ENCODE measurements around the gene FCN1.

FCN1 gene

DNA sequence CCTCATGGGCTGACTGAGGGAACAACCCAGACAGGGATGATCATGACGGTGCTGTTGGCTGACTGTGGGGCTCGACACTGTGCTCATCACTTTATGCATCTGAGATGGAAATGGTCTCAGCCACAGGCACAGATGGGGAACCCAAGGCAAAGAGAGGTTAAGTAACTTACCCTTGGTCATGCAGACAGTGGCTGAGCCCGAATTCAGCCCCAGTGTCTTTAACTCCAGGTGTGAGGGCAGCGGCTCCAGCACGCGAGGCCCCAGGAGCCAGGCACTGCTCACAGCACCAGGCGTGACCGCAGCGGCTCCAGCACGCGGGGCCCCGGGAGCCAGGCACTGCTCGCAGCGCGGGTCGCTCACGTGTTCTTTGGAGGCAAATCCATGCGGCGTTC lies 45.3 kb upstream of the FCN1 start:
- no peak for DNase-seq (ENCODE audit: low spot score)

GRCh38 chr9:134962065-134962972 lies 44.6 kb upstream of the FCN1 start:
- peak overlapping the region; percentile 86 for H2BK12ac ChIP-seq (ENCODE audit: low read length)
- H3K9ac ChIP-seq (ENCODE audit: low read depth, low read length, poor library complexity), result no peak overlapping the region
- H3K9me3 ChIP-seq (replicated peaks in 1 of 2; ENCODE audit: control insufficient read depth in 2 of 2, insufficient read depth in 1 of 2, low read depth in 1 of 2, low read length in 2 of 2), result peaks cover 0 to 2% of the 10 kb centered on the region in 2 donors
- no peak overlapping the region for H3K4me3 ChIP-seq (ENCODE audit: low read length in 2 of 2)
- no peak overlapping the region for H2BK5ac ChIP-seq (ENCODE audit: low read length)
- no peak overlapping the region for H3K27ac ChIP-seq (replicated peaks; ENCODE audit: low read length)
- H3K14ac ChIP-seq (ENCODE audit: low read length), result no peak overlapping the region
- H3K36me3 ChIP-seq (replicated peaks in 1 of 2; ENCODE audit: control insufficient read depth in 2 of 2, insufficient read depth in 2 of 2, low read length in 2 of 2), result no peaks in the 10 kb centered on the region
- no peaks in the 10 kb centered on the region for H3K27me3 ChIP-seq (ENCODE audit: control insufficient read depth in 3 of 3, insufficient read depth in 3 of 3, low read depth in 1 of 3, low read length in 3 of 3)
- H3K23ac ChIP-seq (ENCODE audit: low read depth, low read length, poor library complexity), result no peak overlapping the region
- no peak overlapping the region for H2BK120ac ChIP-seq (ENCODE audit: low read depth, low read length)
- peaks cover 0 to 11% of the 10 kb centered on the region in 2 donors for H3K4me1 ChIP-seq (ENCODE audit: control insufficient read depth in 2 of 2, insufficient read depth in 1 of 2, low read depth in 1 of 2, low read length in 2 of 2)
- peak overlapping the region; percentile 74 for H3K18ac ChIP-seq (ENCODE audit: low read length)
- H2BK15ac ChIP-seq (ENCODE audit: low read length), result peak overlapping the region; percentile 82
- no peak overlapping the region for H2AK5ac ChIP-seq (ENCODE audit: low read depth, low read length)
- DNase-seq (ENCODE audit: low spot score), result no peak
- H2AFZ ChIP-seq (ENCODE audit: low read length), result no peak overlapping the region
- no CpG with 5 or more reads among the region's 16 CpGs for WGBS, 2 donors (ENCODE audit: extremely low coverage in 2 of 2, insufficient read length in 2 of 2, insufficient replicate concordance in 1 of 2)
- no peak overlapping the region for H3K4ac ChIP-seq (ENCODE audit: low read length)
- H3K4me2 ChIP-seq (ENCODE audit: insufficient read depth, low read length, poor library complexity, severe bottlenecking), result no peak overlapping the region
- H4K8ac ChIP-seq (ENCODE audit: low read depth, low read length), result peak overlapping the region; percentile 7
- H4K91ac ChIP-seq (ENCODE audit: low read depth, low read length, poor library complexity), result no peak overlapping the region
- no peaks in the 10 kb centered on the region for H3K79me1 ChIP-seq (ENCODE audit: low read depth, low read length)

More for the DNA sequence above, 45.3 kb upstream of the FCN1 start:
- peak overlapping the region; percentile 16 for H4K91ac ChIP-seq (ENCODE audit: low read depth, low read length, poor library complexity)
- no CpG with 5 or more reads among the region's 19 CpGs for WGBS, 2 donors (ENCODE audit: extremely low coverage in 2 of 2, insufficient read length in 2 of 2, insufficient replicate concordance in 1 of 2)
- H3K9ac ChIP-seq (ENCODE audit: low read depth, low read length, poor library complexity), result peak overlapping the region; percentile 22
- H4K8ac ChIP-seq (ENCODE audit: low read depth, low read length), result no peak overlapping the region
- H3K4me2 ChIP-seq (ENCODE audit: insufficient read depth, low read length, poor library complexity, severe bottlenecking), result no peak overlapping the region
- no peak overlapping the region for H3K23ac ChIP-seq (ENCODE audit: low read depth, low read length, poor library complexity)
- no peaks in the 10 kb centered on the region for H3K36me3 ChIP-seq (replicated peaks in 1 of 2; ENCODE audit: control insufficient read depth in 2 of 2, insufficient read depth in 2 of 2, low read length in 2 of 2)
- H3K27me3 ChIP-seq (ENCODE audit: control insufficient read depth in 3 of 3, insufficient read depth in 3 of 3, low read depth in 1 of 3, low read length in 3 of 3), result no peaks in the 10 kb centered on the region
- H3K4me3 ChIP-seq (ENCODE audit: low read length in 2 of 2), result no peak overlapping the region
- no peaks in the 10 kb centered on the region for H3K79me1 ChIP-seq (ENCODE audit: low read depth, low read length)
- no peak overlapping the region for H3K14ac ChIP-seq (ENCODE audit: low read length)
- H2BK5ac ChIP-seq (ENCODE audit: low read length), result no peak overlapping the region
- peak overlapping the region; percentile 12 for H3K4ac ChIP-seq (ENCODE audit: low read length)
- H3K4me1 ChIP-seq (ENCODE audit: control insufficient read depth in 2 of 2, insufficient read depth in 1 of 2, low read depth in 1 of 2, low read length in 2 of 2), result peaks cover 0 to 10% of the 10 kb centered on the region in 2 donors
- H2BK120ac ChIP-seq (ENCODE audit: low read depth, low read length), result no peak overlapping the region
- H2AFZ ChIP-seq (ENCODE audit: low read length), result no peak overlapping the region
- no peak overlapping the region for H3K27ac ChIP-seq (replicated peaks; ENCODE audit: low read length)
- H2AK5ac ChIP-seq (ENCODE audit: low read depth, low read length), result peak overlapping the region; percentile 78
- H3K18ac ChIP-seq (ENCODE audit: low read length), result peak overlapping the region; percentile 74
- H2BK12ac ChIP-seq (ENCODE audit: low read length), result peak overlapping the region; percentile 86
- H2BK15ac ChIP-seq (ENCODE audit: low read length), result no peak overlapping the region
- no peaks in the 10 kb centered on the region for H3K9me3 ChIP-seq (replicated peaks in 1 of 2; ENCODE audit: control insufficient read depth in 2 of 2, insufficient read depth in 1 of 2, low read depth in 1 of 2, low read length in 2 of 2)

DNA sequence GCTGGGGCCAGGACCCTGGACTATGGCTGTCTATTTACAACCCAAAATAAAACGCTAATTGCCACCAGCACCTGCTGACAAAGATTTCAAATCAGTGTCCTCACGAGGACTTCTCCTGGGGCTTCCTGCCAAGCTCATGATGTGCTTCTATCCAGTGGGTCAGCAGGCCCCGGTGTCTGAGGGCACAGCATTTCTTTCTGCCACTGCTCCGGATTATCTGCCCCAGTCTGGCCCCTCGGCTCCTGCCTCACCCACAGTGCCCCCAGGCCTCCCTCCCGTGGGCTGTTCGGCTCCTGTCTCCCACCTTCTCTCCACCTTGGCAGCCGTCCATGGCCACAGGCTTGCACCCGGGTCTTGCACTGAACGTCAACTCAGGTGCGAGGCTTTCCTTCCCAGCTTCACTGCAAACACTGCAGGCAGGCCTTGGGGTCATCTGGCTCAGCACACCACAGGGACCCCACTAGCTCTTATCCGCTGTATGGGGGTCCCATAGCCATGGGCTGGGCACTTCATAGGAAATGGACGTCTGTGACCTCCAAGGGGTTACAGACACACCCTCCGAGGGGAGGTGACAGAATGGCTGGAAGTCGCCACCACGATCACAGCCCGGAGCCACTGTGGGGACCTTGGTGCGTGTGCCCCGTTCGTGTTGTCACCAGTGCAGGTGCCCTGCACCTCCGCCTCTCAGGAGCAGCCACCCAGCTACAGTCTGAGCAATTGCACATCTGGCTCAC lies 43.8 kb upstream of the FCN1 start:
- no peak overlapping the region for H2BK5ac ChIP-seq (ENCODE audit: low read length)
- H3K18ac ChIP-seq (ENCODE audit: low read length), result peak overlapping the region; percentile 76
- H3K4ac ChIP-seq (ENCODE audit: low read length), result no peak overlapping the region
- H3K23ac ChIP-seq (ENCODE audit: low read depth, low read length, poor library complexity), result peak overlapping the region; percentile 22
- H2AFZ ChIP-seq (ENCODE audit: low read length), result no peak overlapping the region
- no peak overlapping the region for H3K4me2 ChIP-seq (ENCODE audit: insufficient read depth, low read length, poor library complexity, severe bottlenecking)
- H4K91ac ChIP-seq (ENCODE audit: low read depth, low read length, poor library complexity), result no peak overlapping the region
- no peaks in the 10 kb centered on the region for H3K79me1 ChIP-seq (ENCODE audit: low read depth, low read length)
- H3K14ac ChIP-seq (ENCODE audit: low read length), result no peak overlapping the region
- no peak overlapping the region for H3K4me3 ChIP-seq (ENCODE audit: low read length in 2 of 2)
- H3K9me3 ChIP-seq (replicated peaks in 1 of 2; ENCODE audit: control insufficient read depth in 2 of 2, insufficient read depth in 1 of 2, low read depth in 1 of 2, low read length in 2 of 2), result peaks cover 0 to 2% of the 10 kb centered on the region in 2 donors
- no peak overlapping the region for H3K9ac ChIP-seq (ENCODE audit: low read depth, low read length, poor library complexity)
- H2BK120ac ChIP-seq (ENCODE audit: low read depth, low read length), result no peak overlapping the region
- H2AK5ac ChIP-seq (ENCODE audit: low read depth, low read length), result no peak overlapping the region
- H2BK12ac ChIP-seq (ENCODE audit: low read length), result no peak overlapping the region
- H3K4me1 ChIP-seq (ENCODE audit: control insufficient read depth in 2 of 2, insufficient read depth in 1 of 2, low read depth in 1 of 2, low read length in 2 of 2), result peaks cover 0 to 9% of the 10 kb centered on the region in 2 donors
- peak overlapping the region; percentile 7 for H4K8ac ChIP-seq (ENCODE audit: low read depth, low read length)
- H3K36me3 ChIP-seq (replicated peaks in 1 of 2; ENCODE audit: control insufficient read depth in 2 of 2, insufficient read depth in 2 of 2, low read length in 2 of 2), result no peaks in the 10 kb centered on the region
- no peak overlapping the region for H3K27ac ChIP-seq (replicated peaks; ENCODE audit: low read length)
- no CpG with 5 or more reads among the region's 21 CpGs for WGBS, 2 donors (ENCODE audit: extremely low coverage in 2 of 2, insufficient read length in 2 of 2, insufficient replicate concordance in 1 of 2)
- H2BK15ac ChIP-seq (ENCODE audit: low read length), result peak overlapping the region; percentile 82
- DNase-seq (ENCODE audit: low spot score), result no peak
- H3K27me3 ChIP-seq (ENCODE audit: control insufficient read depth in 3 of 3, insufficient read depth in 3 of 3, low read depth in 1 of 3, low read length in 3 of 3), result no peaks in the 10 kb centered on the region

DNA sequence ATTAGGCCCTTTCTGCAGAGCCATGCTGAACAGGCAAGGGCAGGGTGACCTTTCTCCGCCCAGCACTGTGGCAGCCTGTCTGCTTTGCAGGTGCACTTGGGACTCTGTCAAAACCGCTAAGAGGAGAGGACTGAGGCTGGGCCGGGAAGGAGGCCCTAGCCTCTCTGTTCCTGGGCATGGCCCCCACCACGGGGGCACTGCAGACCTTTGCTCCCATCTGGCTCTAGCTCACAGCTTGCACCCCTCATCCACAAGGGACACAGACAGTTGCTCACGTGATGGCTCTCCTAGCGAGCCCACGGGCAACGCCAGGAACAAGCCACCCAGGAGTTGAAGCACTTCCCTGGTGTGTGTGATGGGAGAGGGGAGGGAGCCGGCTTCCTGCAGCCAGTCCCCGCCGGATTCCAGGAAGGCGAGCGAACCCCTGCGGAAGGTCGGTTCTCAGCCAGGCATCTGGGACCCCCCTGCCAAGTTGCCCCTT lies 43.0 kb upstream of the FCN1 start:
- H2BK5ac ChIP-seq (ENCODE audit: low read length), result no peak overlapping the region
- no peak overlapping the region for H2BK15ac ChIP-seq (ENCODE audit: low read length)
- no peak overlapping the region for H4K8ac ChIP-seq (ENCODE audit: low read depth, low read length)
- no peak overlapping the region for H3K4me3 ChIP-seq (ENCODE audit: low read length in 2 of 2)
- WGBS, 2 donors (ENCODE audit: extremely low coverage in 2 of 2, insufficient read length in 2 of 2, insufficient replicate concordance in 1 of 2), result no CpG with 5 or more reads among the region's 15 CpGs
- peaks cover 0 to 9% of the 10 kb centered on the region in 2 donors for H3K4me1 ChIP-seq (ENCODE audit: control insufficient read depth in 2 of 2, insufficient read depth in 1 of 2, low read depth in 1 of 2, low read length in 2 of 2)
- no peaks in the 10 kb centered on the region for H3K36me3 ChIP-seq (replicated peaks in 1 of 2; ENCODE audit: control insufficient read depth in 2 of 2, insufficient read depth in 2 of 2, low read length in 2 of 2)
- H3K23ac ChIP-seq (ENCODE audit: low read depth, low read length, poor library complexity), result no peak overlapping the region
- no peak overlapping the region for H3K4me2 ChIP-seq (ENCODE audit: insufficient read depth, low read length, poor library complexity, severe bottlenecking)
- H3K18ac ChIP-seq (ENCODE audit: low read length), result peak overlapping the region; percentile 55
- H3K79me1 ChIP-seq (ENCODE audit: low read depth, low read length), result no peaks in the 10 kb centered on the region
- DNase-seq (ENCODE audit: low spot score), result no peak
- H3K4ac ChIP-seq (ENCODE audit: low read length), result no peak overlapping the region
- H3K9ac ChIP-seq (ENCODE audit: low read depth, low read length, poor library complexity), result no peak overlapping the region
- no peak overlapping the region for H2AFZ ChIP-seq (ENCODE audit: low read length)
- H3K14ac ChIP-seq (ENCODE audit: low read length), result no peak overlapping the region
- no peak overlapping the region for H2BK120ac ChIP-seq (ENCODE audit: low read depth, low read length)
- H3K27me3 ChIP-seq (ENCODE audit: control insufficient read depth in 3 of 3, insufficient read depth in 3 of 3, low read depth in 1 of 3, low read length in 3 of 3), result no peaks in the 10 kb centered on the region
- H4K91ac ChIP-seq (ENCODE audit: low read depth, low read length, poor library complexity), result no peak overlapping the region
- peaks cover 0 to 2% of the 10 kb centered on the region in 2 donors for H3K9me3 ChIP-seq (replicated peaks in 1 of 2; ENCODE audit: control insufficient read depth in 2 of 2, insufficient read depth in 1 of 2, low read depth in 1 of 2, low read length in 2 of 2)
- no peak overlapping the region for H3K27ac ChIP-seq (replicated peaks; ENCODE audit: low read length)
- H2BK12ac ChIP-seq (ENCODE audit: low read length), result no peak overlapping the region
- H2AK5ac ChIP-seq (ENCODE audit: low read depth, low read length), result peak overlapping the region; percentile 74

All from neuronal stem cell (in vitro differentiated cells).